Mesothelial cell of epicardium (in vitro differentiated cells): ENCODE data around the gene PAMR1. TPM values are rescaled to one million over a fixed set of nuclear protein-coding genes. Genes with fewer than 3 reads are reported as not detected.

Experiments used
- DNase-seq, 2 experiments: peaks; one replicate each; pipeline ENCODE4 v3.0.0; 2021; ENCODE audit warnings: low spot score in 2 of 2; ENCODE audit not compliant: unreplicated experiment in 2 of 2
- H3K27ac Mint-ChIP-seq: 2 replicates; pipeline ENCODE4 v1.8.0; 2021; ENCODE audit warnings: mixed read lengths
- H3K27me3 Mint-ChIP-seq: 2 replicates; pipeline ENCODE4 v1.8.0; 2021; ENCODE audit warnings: low read depth, mixed read lengths
- H3K36me3 Mint-ChIP-seq: 2 replicates; pipeline ENCODE4 v1.8.0; 2021; ENCODE audit warnings: mixed read lengths
- H3K4me1 Mint-ChIP-seq: 2 replicates; pipeline ENCODE4 v1.8.0; 2021; ENCODE audit warnings: mixed read lengths
- H3K4me3 Mint-ChIP-seq: 2 replicates; pipeline ENCODE4 v1.8.0; 2021; ENCODE audit warnings: mild to moderate bottlenecking, moderate library complexity, mixed read lengths
- H3K9me3 Mint-ChIP-seq: 2 replicates; pipeline ENCODE4 v1.8.0; 2021; ENCODE audit warnings: mixed read lengths
- total RNA-seq: library from RNA; stranded (reverse); gene quantifications from 3 replicates; pipeline ENCODE4 v1.2.1, GENCODE V29; 2021
- TF ChIP-seq, protein P1 (sequence below): fragments of 200-600 bp; sonication (generic); IDR thresholded peaks from one replicate; pipeline ENCODE4 v1.5.0; 2021; ENCODE audit warnings: antibody characterized with exemption; ENCODE audit not compliant: unreplicated experiment

The PAMR1 gene
- total RNA-seq, 1 donor from 2014 or later: 38.3 TPM

GRCh38 chr11:35554491-35555437 lies 29.3 kb upstream of the PAMR1 start:
- Mint-ChIP-seq H3K27ac (peak overlapping the region; percentile 56), H3K4me3 (no peak overlapping the region), H3K27me3 (peaks cover under 1% of the 10 kb centered on the region), H3K9me3 (no peaks in the 10 kb centered on the region), H3K36me3 (no peaks in the 10 kb centered on the region), H3K4me1 (peaks cover 15% of the 10 kb centered on the region)
- TF ChIP-seq, protein P1, sequence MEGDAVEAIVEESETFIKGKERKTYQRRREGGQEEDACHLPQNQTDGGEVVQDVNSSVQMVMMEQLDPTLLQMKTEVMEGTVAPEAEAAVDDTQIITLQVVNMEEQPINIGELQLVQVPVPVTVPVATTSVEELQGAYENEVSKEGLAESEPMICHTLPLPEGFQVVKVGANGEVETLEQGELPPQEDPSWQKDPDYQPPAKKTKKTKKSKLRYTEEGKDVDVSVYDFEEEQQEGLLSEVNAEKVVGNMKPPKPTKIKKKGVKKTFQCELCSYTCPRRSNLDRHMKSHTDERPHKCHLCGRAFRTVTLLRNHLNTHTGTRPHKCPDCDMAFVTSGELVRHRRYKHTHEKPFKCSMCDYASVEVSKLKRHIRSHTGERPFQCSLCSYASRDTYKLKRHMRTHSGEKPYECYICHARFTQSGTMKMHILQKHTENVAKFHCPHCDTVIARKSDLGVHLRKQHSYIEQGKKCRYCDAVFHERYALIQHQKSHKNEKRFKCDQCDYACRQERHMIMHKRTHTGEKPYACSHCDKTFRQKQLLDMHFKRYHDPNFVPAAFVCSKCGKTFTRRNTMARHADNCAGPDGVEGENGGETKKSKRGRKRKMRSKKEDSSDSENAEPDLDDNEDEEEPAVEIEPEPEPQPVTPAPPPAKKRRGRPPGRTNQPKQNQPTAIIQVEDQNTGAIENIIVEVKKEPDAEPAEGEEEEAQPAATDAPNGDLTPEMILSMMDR: peak; percentile 53
- no peak for DNase-seq

- no peaks in the 10 kb centered on the region for H3K27me3 Mint-ChIP-seq
- H3K4me3 Mint-ChIP-seq: no peak overlapping the region
- no peak overlapping the region for H3K27ac Mint-ChIP-seq
- no peaks in the 10 kb centered on the region for H3K9me3 Mint-ChIP-seq
- H3K36me3 Mint-ChIP-seq: no peaks in the 10 kb centered on the region
- DNase-seq: no peak
- TF ChIP-seq, protein P1: no peak
- peaks cover 24% of the 10 kb centered on the region for H3K4me1 Mint-ChIP-seq
Observed at GRCh38 chr11:35553831-35554230, 28.4 kb upstream of the PAMR1 start.

GRCh38 chr11:35553021-35553420 lies 27.6 kb upstream of the PAMR1 start:
- no peak for DNase-seq
- Mint-ChIP-seq H3K9me3 (no peaks in the 10 kb centered on the region), H3K4me1 (peaks cover 29% of the 10 kb centered on the region), H3K36me3 (no peaks in the 10 kb centered on the region), H3K27me3 (no peaks in the 10 kb centered on the region), H3K4me3 (no peak overlapping the region), H3K27ac (no peak overlapping the region)
- TF ChIP-seq, protein P1: no peak

- no peak overlapping the region for H3K27ac Mint-ChIP-seq
- no peaks in the 10 kb centered on the region for H3K36me3 Mint-ChIP-seq
- DNase-seq: no peak
- H3K27me3 Mint-ChIP-seq: no peaks in the 10 kb centered on the region
- no peaks in the 10 kb centered on the region for H3K9me3 Mint-ChIP-seq
- H3K4me3 Mint-ChIP-seq: no peak overlapping the region
- peaks cover 29% of the 10 kb centered on the region for H3K4me1 Mint-ChIP-seq
- TF ChIP-seq, protein P1: no peak
Observed at GRCh38 chr11:35552616-35553015, 27.2 kb upstream of the PAMR1 start.

- DNase-seq: no peak
- H3K27ac Mint-ChIP-seq: no peak overlapping the region
- H3K36me3 Mint-ChIP-seq: no peaks in the 10 kb centered on the region
- TF ChIP-seq, protein P1: no peak
- H3K27me3 Mint-ChIP-seq: no peaks in the 10 kb centered on the region
- H3K4me1 Mint-ChIP-seq: peaks cover 41% of the 10 kb centered on the region
- H3K4me3 Mint-ChIP-seq: no peak overlapping the region
- no peaks in the 10 kb centered on the region for H3K9me3 Mint-ChIP-seq
Observed at GRCh38 chr11:35550374-35551036, 25.1 kb upstream of the PAMR1 start.
